Sigmoid colon (tissue), 4 donors: ENCODE results near the gene VPS39.

Source experiments
- CTCF ChIP-seq, 4 experiments: fragments of 450-650 bp in 3 of 4; fragments of 200-600 bp in 1 of 4; IDR thresholded peaks; one replicate each; pipeline ENCODE4 v1.5.1; 2016 to 2019; ENCODE audit warnings: antibody characterized with exemption in 4 of 4, mild to moderate bottlenecking in 3 of 4, moderate library complexity in 2 of 4
- POLR2A ChIP-seq, 2 donors: fragments of 450-650 bp; IDR thresholded peaks; one replicate each; pipeline ENCODE4 v1.6.1; 2016; ENCODE audit warnings: antibody characterized with exemption in 2 of 2, mild to moderate bottlenecking in 2 of 2, moderate library complexity in 2 of 2
- POLR2AphosphoS5 ChIP-seq, 4 donors: sonication (generic); formaldehyde crosslinking; IDR thresholded peaks; one replicate each; pipeline ENCODE4 v1.6.1; 2017; ENCODE audit warnings: antibody characterized with exemption in 4 of 4

DNA sequence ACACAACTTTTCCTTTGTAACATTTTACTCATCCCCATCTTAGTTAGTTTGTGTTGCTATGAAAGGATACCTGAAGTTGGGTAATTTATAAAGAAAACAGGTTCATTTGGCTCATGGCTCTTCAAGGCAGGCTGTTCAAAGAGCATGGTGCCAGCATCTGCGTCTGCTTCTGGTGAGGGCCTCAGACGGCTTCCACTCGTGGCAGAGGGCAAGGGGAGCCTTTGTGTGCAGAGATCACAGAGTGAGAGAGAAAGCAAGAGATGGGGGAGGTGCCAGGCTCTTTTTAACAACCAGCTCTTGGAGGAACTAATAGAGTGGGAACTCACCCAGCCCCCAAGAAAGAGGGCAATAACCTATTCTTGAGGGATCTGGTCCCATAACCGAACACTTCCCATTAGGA lies 74.7 kb downstream of the VPS39 start:
- no peak for TF ChIP-seq CTCF (IDR thresholded peaks at IDR 0.05)
- no peak for TF ChIP-seq POLR2A (IDR thresholded peaks at IDR 0.05)
- TF ChIP-seq POLR2AphosphoS5 (IDR thresholded peaks at IDR 0.05), result no peak
